Subcutaneous adipose tissue (tissue), 4 donors: ENCODE results near the gene CDC42BPA. TPM values are rescaled to one million over a fixed set of nuclear protein-coding genes. Genes with fewer than 3 reads are reported as not detected.

ENCODE experiments used
- CTCF ChIP-seq: fragments of 450-650 bp; IDR thresholded peaks from one replicate; pipeline ENCODE4 v1.5.1; 2016; ENCODE audit warnings: low read depth, mild to moderate bottlenecking, control low read depth, antibody characterized with exemption, moderate library complexity
- total RNA-seq, 4 donors: library from RNA; depleted of rRNA; stranded (reverse); fragments of >200 nt; gene quantifications; one replicate each; pipeline ENCODE4 v1.1.0, GENCODE V29; 2016

The CDC42BPA gene
- total RNA-seq: 10 to 100 TPM; 43.2 to 68.2 (median 55.3) TPM

GRCh38 chr1:227318016-227318852 is at the start of gene CDC42BPA:
TSS of gene CDC42BPA (minus strand) at chr1:227318492. CDS start at chr1:227317182, 1,310 bp downstream.
- TF ChIP-seq CTCF: no peak

- TF ChIP-seq CTCF: no peak
These were observed 49.7 kb upstream of the CDC42BPA start for GRCh38 chr1:227368009-227368408.

GRCh38 chr1:227365473-227366431 is 47.5 kb upstream of the CDC42BPA start:
- TF ChIP-seq CTCF: no peak

GRCh38 chr1:227364657-227365056 is 46.4 kb upstream of the CDC42BPA start:
- no peak for TF ChIP-seq CTCF

- no peak for TF ChIP-seq CTCF
These were observed 45.5 kb upstream of the CDC42BPA start for GRCh38 chr1:227363825-227364224.

GRCh38 chr1:227362039-227362438 is 43.7 kb upstream of the CDC42BPA start:
- TF ChIP-seq CTCF: no peak

GRCh38 chr1:227357927-227358302 is 39.6 kb upstream of the CDC42BPA start:
- no peak for TF ChIP-seq CTCF
